ENCODE results near the gene NFE2L3.
"Not testable (repeated sequence)": the region's sequence is repeated elsewhere in the genome, so short reads cannot be mapped to it uniquely, and the experiment has no call there.

- TF ChIP-seq, protein P1, sequence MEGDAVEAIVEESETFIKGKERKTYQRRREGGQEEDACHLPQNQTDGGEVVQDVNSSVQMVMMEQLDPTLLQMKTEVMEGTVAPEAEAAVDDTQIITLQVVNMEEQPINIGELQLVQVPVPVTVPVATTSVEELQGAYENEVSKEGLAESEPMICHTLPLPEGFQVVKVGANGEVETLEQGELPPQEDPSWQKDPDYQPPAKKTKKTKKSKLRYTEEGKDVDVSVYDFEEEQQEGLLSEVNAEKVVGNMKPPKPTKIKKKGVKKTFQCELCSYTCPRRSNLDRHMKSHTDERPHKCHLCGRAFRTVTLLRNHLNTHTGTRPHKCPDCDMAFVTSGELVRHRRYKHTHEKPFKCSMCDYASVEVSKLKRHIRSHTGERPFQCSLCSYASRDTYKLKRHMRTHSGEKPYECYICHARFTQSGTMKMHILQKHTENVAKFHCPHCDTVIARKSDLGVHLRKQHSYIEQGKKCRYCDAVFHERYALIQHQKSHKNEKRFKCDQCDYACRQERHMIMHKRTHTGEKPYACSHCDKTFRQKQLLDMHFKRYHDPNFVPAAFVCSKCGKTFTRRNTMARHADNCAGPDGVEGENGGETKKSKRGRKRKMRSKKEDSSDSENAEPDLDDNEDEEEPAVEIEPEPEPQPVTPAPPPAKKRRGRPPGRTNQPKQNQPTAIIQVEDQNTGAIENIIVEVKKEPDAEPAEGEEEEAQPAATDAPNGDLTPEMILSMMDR (IDR thresholded peaks at IDR 0.05): not testable (repeated sequence)
- TF ChIP-seq POLR2A (IDR thresholded peaks at IDR 0.05): not testable (repeated sequence)
Measured at GRCh38 chr7:26163804-26164203, 11.8 kb downstream of the NFE2L3 start.
